Thymus (tissue), 11 donors: ENCODE data around the gene KIAA1614. TPM values are rescaled to one million over a fixed set of nuclear protein-coding genes. Genes with fewer than 3 reads are reported as not detected.

Source experiments
- DNase-seq, 9 donors: peaks; one replicate each; pipeline ENCODE4 v3.0.0-alpha.2; 2013; ENCODE audit warnings: low spot score in 9 of 9, low read depth in 6 of 9, missing footprints in 1 of 9
- H3K27ac ChIP-seq, 2 donors: one replicate each; pipeline ENCODE4 v1.5.1; 2013; ENCODE audit warnings: control low read depth in 1 of 2, low read depth in 1 of 2, low read length in 1 of 2, mild to moderate bottlenecking in 1 of 2, moderate library complexity in 1 of 2
- H3K27me3 ChIP-seq, 2 donors: one replicate each; pipeline ENCODE4 v1.5.1; 2013; ENCODE audit warnings: low read length in 1 of 2; ENCODE audit not compliant: control insufficient read depth in 2 of 2, insufficient read depth in 1 of 2
- H3K36me3 ChIP-seq, 2 donors: one replicate each; pipeline ENCODE4 v1.5.1; 2013; ENCODE audit warnings: low read length in 1 of 2, mild to moderate bottlenecking in 1 of 2, moderate library complexity in 1 of 2; ENCODE audit not compliant: control insufficient read depth in 2 of 2, insufficient read depth in 2 of 2
- H3K4me1 ChIP-seq, 2 donors: one replicate each; pipeline ENCODE4 v1.5.1; 2013; ENCODE audit warnings: low read length in 2 of 2; ENCODE audit not compliant: control insufficient read depth in 2 of 2, insufficient read depth in 2 of 2
- H3K4me3 ChIP-seq, 2 donors: one replicate each; pipeline ENCODE4 v1.5.1; 2013; ENCODE audit warnings: low read length in 2 of 2, control low read depth in 1 of 2, mild to moderate bottlenecking in 1 of 2
- H3K9me3 ChIP-seq, 2 donors: one replicate each; pipeline ENCODE4 v1.5.1; 2013; ENCODE audit warnings: low read length in 1 of 2, mild to moderate bottlenecking in 1 of 2; ENCODE audit not compliant: control insufficient read depth in 2 of 2, insufficient read depth in 1 of 2
- WGBS: extraction: QIAGEN DNeasy Blood & Tissue Kit; methylation state at CpG from one replicate; pipeline ENCODE4 v1.1.7; 2013; 5-methylcytosine and 5-hydroxymethylcytosine counted together
- polyA plus RNA-seq: library from polyadenylated mRNA; stranded (reverse); fragments of 200-250 nt; gene quantifications from one replicate; pipeline ENCODE4 v1.2.3, GENCODE V29; 2013
- total RNA-seq: library from RNA; stranded (reverse); fragments of 120-200 nt; gene quantifications from one replicate; pipeline ENCODE4 v1.2.4, GENCODE V29; 2013
- donor health status: healthy.

The KIAA1614 gene
- total and polyA plus RNA-seq, 2 donors, result 0.84 to 0.94 TPM

- no peak for DNase-seq
- WGBS, result 97% methylated on average over 17 of the region's 17 CpGs
Measured at GRCh38 chr1:180916012-180916770, 3.5 kb downstream of the KIAA1614 start.

GRCh38 chr1:180916771-180917170 is 4.1 kb downstream of the KIAA1614 start:
- WGBS, result 94% methylated on average over 10 of the region's 10 CpGs
- H3K27ac ChIP-seq, result no peak overlapping the region
- no peak overlapping the region for H3K4me3 ChIP-seq
- peaks cover 24 to 53% of the 10 kb centered on the region in 2 donors for H3K27me3 ChIP-seq
- peaks cover 39 to 47% of the 10 kb centered on the region in 2 donors for H3K4me1 ChIP-seq
- DNase-seq, result no peak
- peaks cover 0 to 16% of the 10 kb centered on the region in 2 donors for H3K9me3 ChIP-seq
- H3K36me3 ChIP-seq, result no peaks in the 10 kb centered on the region

More at GRCh38 chr1:180916012-180916770, 3.5 kb downstream of the KIAA1614 start:
- Histone ChIP-seq H3K27ac (no peak overlapping the region), H3K9me3 (peaks cover 0 to 16% of the 10 kb centered on the region in 2 donors), H3K27me3 (peaks cover 29 to 58% of the 10 kb centered on the region in 2 donors), H3K4me3 (no peak overlapping the region), H3K4me1 (peaks cover 42 to 45% of the 10 kb centered on the region in 2 donors), H3K36me3 (no peaks in the 10 kb centered on the region)

GRCh38 chr1:180917306-180918065 is 4.8 kb downstream of the KIAA1614 start:
- no peak for DNase-seq
- no peak overlapping the region for H3K4me3 ChIP-seq
- H3K27me3 ChIP-seq, result peaks cover 17 to 45% of the 10 kb centered on the region in 2 donors
- H3K27ac ChIP-seq, result no peak overlapping the region
- H3K36me3 ChIP-seq, result no peaks in the 10 kb centered on the region
- peaks cover 0 to 16% of the 10 kb centered on the region in 2 donors for H3K9me3 ChIP-seq
- H3K4me1 ChIP-seq, result peaks cover 39 to 48% of the 10 kb centered on the region in 2 donors
- 86% methylated on average over 12 of the region's 12 CpGs for WGBS

- Histone ChIP-seq H3K4me1 (peaks cover 41 to 58% of the 10 kb centered on the region in 2 donors), H3K9me3 (peaks cover 0 to 16% of the 10 kb centered on the region in 2 donors), H3K36me3 (no peaks in the 10 kb centered on the region), H3K27me3 (peaks cover 8 to 35% of the 10 kb centered on the region in 2 donors), H3K27ac (peak overlapping the region in 1 of 2 donors; percentile 84), H3K4me3 (no peak overlapping the region)
- WGBS, result 15% methylated on average over 10 of the region's 10 CpGs
- DNase-seq, result peak in 2 of 9 donors; percentile 55 to 67
Measured at GRCh38 chr1:180918519-180918918, 5.8 kb downstream of the KIAA1614 start.

- Histone ChIP-seq H3K4me3 (no peak overlapping the region), H3K27ac (peak overlapping the region in 1 of 2 donors; percentile 84), H3K9me3 (peaks cover 0 to 16% of the 10 kb centered on the region in 2 donors), H3K4me1 (peaks cover 46 to 66% of the 10 kb centered on the region in 2 donors), H3K36me3 (no peaks in the 10 kb centered on the region), H3K27me3 (peaks cover 2 to 28% of the 10 kb centered on the region in 2 donors)
- no peak for DNase-seq
- 76% methylated on average over 9 of the region's 9 CpGs for WGBS
Measured at GRCh38 chr1:180919183-180919700, 6.5 kb downstream of the KIAA1614 start.

- Histone ChIP-seq H3K36me3 (no peaks in the 10 kb centered on the region), H3K4me1 (peaks cover 52 to 75% of the 10 kb centered on the region in 2 donors)
- 98% methylated on average over 7 of the region's 7 CpGs for WGBS
Measured at GRCh38 chr1:180920193-180920592, 7.5 kb downstream of the KIAA1614 start.

GRCh38 chr1:180920702-180921101 is 8.0 kb downstream of the KIAA1614 start:
- H3K4me1 ChIP-seq, result peaks cover 57 to 80% of the 10 kb centered on the region in 2 donors
- no peak overlapping the region for H3K27ac ChIP-seq
- H3K27me3 ChIP-seq, result peaks cover 0 to 15% of the 10 kb centered on the region in 2 donors
- H3K4me3 ChIP-seq, result no peak overlapping the region
- WGBS, result 97% methylated on average over 8 of the region's 8 CpGs
- H3K9me3 ChIP-seq, result peaks cover 0 to 16% of the 10 kb centered on the region in 2 donors
- DNase-seq, result no peak
- no peaks in the 10 kb centered on the region for H3K36me3 ChIP-seq

More at GRCh38 chr1:180920193-180920592, 7.5 kb downstream of the KIAA1614 start:
- Histone ChIP-seq H3K27ac (no peak overlapping the region), H3K27me3 (peaks cover 1 to 19% of the 10 kb centered on the region in 2 donors), H3K9me3 (peaks cover 0 to 16% of the 10 kb centered on the region in 2 donors), H3K4me3 (no peak overlapping the region)
- no peak for DNase-seq

- Histone ChIP-seq H3K36me3 (no peaks in the 10 kb centered on the region), H3K27ac (no peak overlapping the region), H3K27me3 (peaks cover 0 to 10% of the 10 kb centered on the region in 2 donors), H3K4me3 (no peak overlapping the region), H3K9me3 (peaks cover 0 to 16% of the 10 kb centered on the region in 2 donors), H3K4me1 (peaks cover 64 to 87% of the 10 kb centered on the region in 2 donors)
- DNase-seq, result no peak
- WGBS, result 97% methylated on average over 6 of the region's 6 CpGs
Measured at GRCh38 chr1:180921386-180921785, 8.7 kb downstream of the KIAA1614 start.
